ENCODE measurements around the gene NR0B1. TPM values are rescaled to one million over a fixed set of nuclear protein-coding genes. Genes with fewer than 3 reads are reported as not detected.

Gene NR0B1
- total and polyA plus RNA-seq, 2 experiments from 2014 or later = 0.26 to 0.45 TPM

- ATAC-seq (no peak), DNase-seq (ENCODE audit: low spot score) (no peak)
- no peak overlapping the region for H3K4me3 Mint-ChIP-seq
- no peaks in the 10 kb centered on the region for H3K9me3 Mint-ChIP-seq
- Histone ChIP-seq H3K36me3 (ENCODE audit: insufficient read depth) (no peaks in the 10 kb centered on the region), H3K9me2 (ENCODE audit: insufficient read depth) (no peaks in the 10 kb centered on the region), H3K4me3 (no peak overlapping the region), H3K27me3 (ENCODE audit: insufficient read depth) (peaks cover 27% of the 10 kb centered on the region), H4K20me1 (replicated peaks; ENCODE audit: insufficient read depth) (no peaks in the 10 kb centered on the region), H3K79me2 (replicated peaks; ENCODE audit: insufficient read depth) (no peaks in the 10 kb centered on the region), H3K27ac (ENCODE audit: low read depth) (no peak overlapping the region), H3K4me1 (ENCODE audit: insufficient read depth) (no peaks in the 10 kb centered on the region), H3F3A (replicated peaks; ENCODE audit: low read depth) (no peaks in the 10 kb centered on the region), H2AFZ (no peak overlapping the region), H3K4me2 (no peak overlapping the region)
- peaks cover 21% of the 10 kb centered on the region for H3K27me3 Mint-ChIP-seq (ENCODE audit: insufficient read depth, low read depth, poor library complexity)
- H3K4me1 Mint-ChIP-seq = no peaks in the 10 kb centered on the region
- no peaks in the 10 kb centered on the region for H3K36me3 Mint-ChIP-seq (ENCODE audit: low read depth)
- no peak overlapping the region for H3K27ac Mint-ChIP-seq
- TF ChIP-seq CTCF (conservative IDR thresholded peaks at IDR 0.05; ENCODE audit: low read depth in 2 of 2) (no peak), CREB1 (CRISPR knock-in tag; IDR thresholded peaks at IDR 0.05; ENCODE audit: low read depth) (no peak), STAT1 (IDR thresholded peaks at IDR 0.05; ENCODE audit: unreplicated experiment) (no peak), ZNF462 (CRISPR knock-in tag; IDR thresholded peaks at IDR 0.05) (no peak), ZNF331 (CRISPR knock-in tag; IDR thresholded peaks at IDR 0.05; ENCODE audit: low read depth) (no peak), NANOG (IDR thresholded peaks at IDR 0.05; ENCODE audit: borderline replicate concordance) (no peak), EZH2phosphoT487 (IDR thresholded peaks at IDR 0.05; ENCODE audit: unreplicated experiment) (no peak), POLR2AphosphoS5 (IDR thresholded peaks at IDR 0.05; ENCODE audit: low read depth) (no peak), JUNB (IDR thresholded peaks at IDR 0.05; ENCODE audit: unreplicated experiment) (no peak), EZH2 (IDR thresholded peaks at IDR 0.05; ENCODE audit: low read depth, unreplicated experiment) (no peak), REST (IDR thresholded peaks at IDR 0.05; ENCODE audit: unreplicated experiment) (no peak), ETS1 (IDR thresholded peaks at IDR 0.05) (no peak)
Observed at GRCh38 chrX:30312858-30313257, 3.7 kb upstream of the NR0B1 start.

Measured in GM23338 (cell line).